GM12878 (cell line): Measurements from ENCODE around the gene SPACA5. TPM values are rescaled to one million over a fixed set of nuclear protein-coding genes. Genes with fewer than 3 reads are reported as not detected.
"Not testable (repeated sequence)": the region's sequence is repeated elsewhere in the genome, so short reads cannot be mapped to it uniquely, and the experiment has no call there.

ENCODE experiments used
- ATAC-seq: fragments of 200-7000 bp; cut with Tn5 transposase; 3 replicates; pipeline ENCODE4 v1.9.1; 2020; ENCODE audit warnings: mild to moderate bottlenecking, moderate library complexity
- BruUV-seq: library from RNA; stranded (reverse); fragments of 400-500 nt; replicated peaks from 2 replicates; lab custom pipeline; 2021; lab: Mats Ljungman, UMichigan
- CTCF ChIA-PET: fragments of 300-600 bp; sonication (Branson Sonifier 250); formaldehyde crosslinking; extraction: SDS; loops from one replicate; lab custom pipeline; 2021; ENCODE audit warnings: inconsistent platforms; lab: Yijun Ruan, JAX
- POLR2A ChIA-PET: fragments of 350-600 bp; formaldehyde crosslinking; extraction: SDS; loops from one replicate; lab custom pipeline; 2021; ENCODE audit warnings: inconsistent platforms; lab: Charles Lee
- RAD21 ChIA-PET: fragments of 300-600 bp; sonication (Branson Sonifier 250); formaldehyde crosslinking; loops from one replicate; lab custom pipeline; 2023; ENCODE audit warnings: antibody characterized with exemption; ENCODE audit not compliant: unreplicated experiment; lab: Charles Lee
- SMC1A ChIA-PET: fragments of 300-600 bp; sonication (Branson Sonifier 250); formaldehyde crosslinking; loops from one replicate; lab custom pipeline; 2023; ENCODE audit not compliant: unreplicated experiment, uncharacterized antibody; lab: Charles Lee
- DNase-seq: peaks from one replicate; pipeline ENCODE4 v3.0.0-alpha.2; 2011; ENCODE audit warnings: low read depth, low spot score
- FAIRE-seq: peaks from 3 replicates; lab custom pipeline; 2011; peaks lifted over from hg19 to GRCh38; lab: Jason Lieb, UNC
- H2AFZ ChIP-seq: 2 replicates; pipeline ENCODE4 v1.6.0; 2011; ENCODE audit warnings: low read depth, low read length, control low read depth; ENCODE audit not compliant: control insufficient read depth
- H3K27ac ChIP-seq: 2 replicates; pipeline ENCODE4 v1.5.1; 2011; ENCODE audit warnings: control low read depth; ENCODE audit not compliant: control insufficient read depth, insufficient read depth
- H3K27me3 ChIP-seq, 2 experiments: replicated peaks in 1 of 2; 2 replicates each; pipeline versions ENCODE4 v1.6.0 to v1.6.1; 2011; ENCODE audit warnings: low read length in 1 of 2; ENCODE audit not compliant: control insufficient read depth in 2 of 2, insufficient read depth in 2 of 2
- H3K36me3 ChIP-seq, 2 experiments: 2 replicates each; pipeline ENCODE4 v1.5.1; 2011; ENCODE audit warnings: low read length in 1 of 2; ENCODE audit not compliant: control insufficient read depth in 2 of 2, insufficient read depth in 2 of 2
- H3K4me1 ChIP-seq: 2 replicates; pipeline ENCODE4 v1.6.1; 2011; ENCODE audit warnings: mild to moderate bottlenecking, low read length, moderate library complexity, mixed read lengths; ENCODE audit not compliant: control insufficient read depth, insufficient read depth
- H3K4me2 ChIP-seq: 2 replicates; pipeline ENCODE4 v1.6.0; 2011; ENCODE audit warnings: control low read depth; ENCODE audit not compliant: control insufficient read depth, insufficient read depth
- H3K4me3 ChIP-seq: fragments of 200-600 bp; sonication (generic); 2 replicates; pipeline ENCODE4 v1.5.1; 2016
- H3K79me2 ChIP-seq: 2 replicates; pipeline ENCODE4 v1.6.0; 2011; ENCODE audit warnings: low read length; ENCODE audit not compliant: control insufficient read depth, insufficient read depth
- H3K9ac ChIP-seq: 2 replicates; pipeline ENCODE4 v1.8.0; 2011; ENCODE audit warnings: low read length, control low read depth, mixed read lengths; ENCODE audit not compliant: control insufficient read depth, insufficient read depth
- H3K9me3 ChIP-seq: replicated peaks from 3 replicates; pipeline ENCODE4 v1.5.1; 2011; ENCODE audit warnings: mild to moderate bottlenecking, low read length; ENCODE audit not compliant: control insufficient read depth, insufficient read depth
- H4K20me1 ChIP-seq: 2 replicates; pipeline ENCODE4 v1.6.0; 2011; ENCODE audit not compliant: control insufficient read depth, insufficient read depth
- ESRRA ChIP-seq: IDR thresholded peaks from 2 replicates; pipeline ENCODE4 v1.6.1; 2012; ENCODE audit warnings: mild to moderate bottlenecking, low read length, improper control_type of control experiment
- NFIC ChIP-seq: IDR thresholded peaks from 2 replicates; pipeline ENCODE4 v1.6.1; 2012; ENCODE audit warnings: low read depth, mild to moderate bottlenecking, inconsistent platforms, low read length, moderate library complexity
- NKRF ChIP-seq: fragments of 450-650 bp; conservative IDR thresholded peaks from 2 replicates; pipeline ENCODE4 v1.6.1; 2017; ENCODE audit warnings: mild to moderate bottlenecking, moderate library complexity
- PBX3 ChIP-seq: IDR thresholded peaks from 2 replicates; pipeline ENCODE4 v1.6.1; 2011; ENCODE audit warnings: mild to moderate bottlenecking, low read depth, low read length, moderate library complexity; ENCODE audit not compliant: insufficient replicate concordance
- PKNOX1 ChIP-seq: fragments of 450-650 bp; IDR thresholded peaks from 2 replicates; pipeline ENCODE4 v1.6.1; 2016; ENCODE audit warnings: mild to moderate bottlenecking
- POU2F2 ChIP-seq: IDR thresholded peaks from 3 replicates; pipeline ENCODE4 v1.6.1; 2011; ENCODE audit warnings: low read depth, mild to moderate bottlenecking, low read length, borderline replicate concordance
- RAD21 ChIP-seq: IDR thresholded peaks from 2 replicates; pipeline ENCODE4 v1.6.1; 2011; ENCODE audit warnings: mild to moderate bottlenecking, low read depth, low read length, moderate library complexity; ENCODE audit not compliant: insufficient read depth
- SMC3 ChIP-seq: IDR thresholded peaks from 2 replicates; pipeline ENCODE4 v1.6.1; 2011; ENCODE audit warnings: low read length, improper control_type of control experiment, borderline replicate concordance
- STAT3 ChIP-seq: IDR thresholded peaks from 2 replicates; pipeline ENCODE4 v1.6.1; 2011; ENCODE audit warnings: low read depth, low read length, improper control_type of control experiment
- ZNF384 ChIP-seq: IDR thresholded peaks from 2 replicates; pipeline ENCODE4 v1.6.1; 2012; ENCODE audit warnings: low read depth, mild to moderate bottlenecking, low read length, improper control_type of control experiment, borderline replicate concordance
- WGBS: methylation state at CpG from one replicate; pipeline ENCODE4 v1.1.6; 2016; ENCODE audit warnings: low lambda C conversion rate; ENCODE audit not compliant: insufficient replicate concordance, insufficient coverage; ENCODE audit errors: missing lambda C conversion rate; 5-methylcytosine and 5-hydroxymethylcytosine counted together
- in situ Hi-C: fragments of 300-500 bp; cut with MboI; formaldehyde crosslinking; loops from 9 replicates; pipeline ENCODE4 v1.14.3; 2018; ENCODE audit warnings: mixed read lengths
- intact Hi-C: fragments of 100-400 bp; cut with micrococcal nuclease; formaldehyde crosslinking; loops from one replicate; pipeline ENCODE4 v1.14.2; 2022; ENCODE audit not compliant: unreplicated experiment
- polyA plus RNA-seq, 11 experiments: library from polyadenylated mRNA; depleted of rRNA in 4 of 11; unstranded in 6 of 11; stranded (reverse) in 5 of 11; fragments of >200 nt; fragmentation: Nextera tagmentation in 4 of 11; fragmentation: Illumina TruSeq in 1 of 11; extraction: Ambion mirVana in 4 of 11; extraction: Trizol in 1 of 11; gene quantifications; 1 replicate in 1 of 11; 2 replicates in 10 of 11; pipeline versions ENCODE4 v1.2.1 to v1.2.3, GENCODE V29; 2011 to 2016; ENCODE audit warnings: inconsistent platforms in 2 of 11, missing spikeins in 2 of 11, low read depth in 1 of 11
- total RNA-seq, 4 experiments: library from RNA; depleted of rRNA in 3 of 4; stranded (reverse); fragments of >200 nt in 3 of 4; fragmentation: Illumina TruSeq in 1 of 4; extraction: Trizol in 1 of 4; gene quantifications; 2 replicates each; pipeline versions ENCODE4 v1.2.1 to v1.2.3, GENCODE V29; 2013 to 2021

SPACA5 gene
- total and polyA plus RNA-seq, 10 of the 15 experiments (the other 5 are each of a cell fraction or from before 2014, with no cell fraction given): 0.18 to 0.97 (median 0.25) TPM; not detected in 4

- no peak for ATAC-seq
- RAD21 ChIA-PET: no interaction called here
Observed at GRCh38 chrX:48030237-48030636, 23.4 kb downstream of the SPACA5 start.

GRCh38 chrX:48030641-48031173, 23.9 kb downstream of the SPACA5 start:
- CTCF ChIA-PET: interaction anchor here (0.5 to 6.0 kb wide), 3 partner anchors 35 to 200 kb away, joined by 3 to 65 read pairs (median 4); partner anchors contain the start of gene ZNF81
- intact Hi-C loops, RAD21 ChIA-PET, in situ Hi-C loops, H2AFZ ChIP-seq, H3K4me3 ChIP-seq, SMC1A ChIA-PET, H4K20me1 ChIP-seq, BruUV-seq, H3K79me2 ChIP-seq, H3K36me3 ChIP-seq, H3K27me3 ChIP-seq, FAIRE-seq, ATAC-seq, H3K4me2 ChIP-seq, POLR2A ChIA-PET, H3K9me3 ChIP-seq, H3K4me1 ChIP-seq, DNase-seq, H3K27ac ChIP-seq, H3K9ac ChIP-seq: not testable (repeated sequence)
- 50% methylated on average over 9 of the region's 10 CpGs for WGBS

More at GRCh38 chrX:48030237-48030636, 23.4 kb downstream of the SPACA5 start:
- no peak overlapping the region for H2AFZ ChIP-seq
- 47% methylated on average over 10 of the region's 10 CpGs for WGBS
- H3K79me2 ChIP-seq: no peaks in the 10 kb centered on the region
- intact Hi-C loops (no loop called here), in situ Hi-C loops (no loop called here)
- no peaks in the 10 kb centered on the region for H3K27me3 ChIP-seq
- FAIRE-seq (no peak), DNase-seq (no peak)
- no peak overlapping the region for H3K27ac ChIP-seq
- SMC1A ChIA-PET: no interaction called here
- no peak overlapping the region for H3K4me3 ChIP-seq
- no peaks in the 10 kb centered on the region for H3K36me3 ChIP-seq
- H3K4me1 ChIP-seq: no peaks in the 10 kb centered on the region
- BruUV-seq: no TSS peak
- CTCF ChIA-PET: interaction anchor here (0.5 to 6.0 kb wide), 3 partner anchors 35 to 199 kb away, joined by 3 to 65 read pairs (median 4); partner anchors contain the start of gene ZNF81
- no peaks in the 10 kb centered on the region for H3K9me3 ChIP-seq
- H3K4me2 ChIP-seq: no peak overlapping the region
- TF ChIP-seq ZNF384 (no peak), RAD21 (no peak), SMC3 (no peak), POU2F2 (no peak), STAT3 (no peak), PKNOX1 (no peak), PBX3 (no peak), ESRRA (no peak), NKRF (no peak), NFIC (no peak)
- no peaks in the 10 kb centered on the region for H4K20me1 ChIP-seq
- H3K9ac ChIP-seq: no peak overlapping the region
- POLR2A ChIA-PET: no interaction called here
